Endothelial cell of umbilical vein (primary cell): ENCODE data around the gene SDHC.

ENCODE experiments used
- EZH2 ChIP-seq: IDR thresholded peaks from 2 replicates; pipeline ENCODE4 v1.6.1; 2012; ENCODE audit warnings: borderline replicate concordance, low read depth, mild to moderate bottlenecking, moderate library complexity, low read length, inconsistent platforms; ENCODE audit not compliant: severe bottlenecking
- FOS ChIP-seq: IDR thresholded peaks from 2 replicates; pipeline ENCODE4 v1.6.1; 2011; ENCODE audit warnings: mild to moderate bottlenecking, low read length, moderate library complexity, borderline replicate concordance; ENCODE audit not compliant: insufficient read depth
- GATA2 ChIP-seq: IDR thresholded peaks from 2 replicates; pipeline ENCODE4 v1.7.0; 2011; ENCODE audit warnings: low read depth, mild to moderate bottlenecking, moderate library complexity, mixed read lengths, low read length; ENCODE audit not compliant: insufficient read length, insufficient read depth
- JUN ChIP-seq: IDR thresholded peaks from 2 replicates; pipeline ENCODE4 v1.6.1; 2011; ENCODE audit warnings: borderline replicate concordance, low read depth; ENCODE audit not compliant: insufficient read length, insufficient read depth
- MYC ChIP-seq: IDR thresholded peaks from one replicate; pipeline ENCODE4 v1.6.1; 2011; ENCODE audit warnings: mild to moderate bottlenecking, low read depth, low read length
- POLR2A ChIP-seq: IDR thresholded peaks from 2 replicates; pipeline ENCODE4 v1.6.1; 2012; ENCODE audit warnings: low read depth, mild to moderate bottlenecking, control low read depth, low read length
- POLR2AphosphoS5 ChIP-seq: IDR thresholded peaks from 2 replicates; pipeline ENCODE4 v1.6.1; 2012; ENCODE audit warnings: low read depth, mild to moderate bottlenecking, control low read depth, low read length, moderate library complexity; ENCODE audit not compliant: insufficient read depth
- TF ChIP-seq, protein P1 (sequence below), 2 donors: IDR thresholded peaks; 1 replicate in 1 of 2; 2 replicates in 1 of 2; pipeline ENCODE4 v1.5.1; 2011; ENCODE audit warnings: low read length in 2 of 2, mild to moderate bottlenecking in 2 of 2, moderate library complexity in 2 of 2, control low read depth in 1 of 2, inconsistent platforms in 1 of 2, low read depth in 1 of 2; ENCODE audit not compliant: insufficient read depth in 1 of 2; ENCODE audit errors: extremely low read depth in 1 of 2
- TF ChIP-seq, protein P2 (sequence below): IDR thresholded peaks from 2 replicates; pipeline ENCODE4 v1.6.1; 2011; ENCODE audit not compliant: insufficient read depth, insufficient read length

DNA sequence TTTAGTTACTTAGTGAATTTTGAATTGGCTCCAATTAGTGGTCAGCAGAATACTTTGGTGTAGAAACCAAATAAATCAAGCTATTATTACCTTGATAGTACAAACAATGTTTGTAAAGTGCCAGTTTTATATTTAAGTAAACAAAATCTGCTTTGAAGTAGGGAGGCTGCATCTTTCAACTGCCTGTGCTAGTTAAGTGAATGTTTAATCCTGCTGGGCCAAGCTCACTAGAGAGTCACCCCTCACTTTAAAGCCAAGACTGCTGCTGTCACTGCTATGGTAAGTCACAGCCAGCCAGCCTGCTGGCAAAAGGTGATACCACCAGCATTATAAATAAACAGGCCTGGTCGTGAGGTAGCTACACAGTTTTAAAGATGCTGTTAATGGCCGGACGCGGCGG lies 63.8 kb downstream of the SDHC start:
- TF ChIP-seq POLR2A (no peak), POLR2AphosphoS5 (no peak), EZH2 (no peak), MYC (no peak), FOS (no peak), JUN (no peak), GATA2 (no peak)
- TF ChIP-seq, protein P1, sequence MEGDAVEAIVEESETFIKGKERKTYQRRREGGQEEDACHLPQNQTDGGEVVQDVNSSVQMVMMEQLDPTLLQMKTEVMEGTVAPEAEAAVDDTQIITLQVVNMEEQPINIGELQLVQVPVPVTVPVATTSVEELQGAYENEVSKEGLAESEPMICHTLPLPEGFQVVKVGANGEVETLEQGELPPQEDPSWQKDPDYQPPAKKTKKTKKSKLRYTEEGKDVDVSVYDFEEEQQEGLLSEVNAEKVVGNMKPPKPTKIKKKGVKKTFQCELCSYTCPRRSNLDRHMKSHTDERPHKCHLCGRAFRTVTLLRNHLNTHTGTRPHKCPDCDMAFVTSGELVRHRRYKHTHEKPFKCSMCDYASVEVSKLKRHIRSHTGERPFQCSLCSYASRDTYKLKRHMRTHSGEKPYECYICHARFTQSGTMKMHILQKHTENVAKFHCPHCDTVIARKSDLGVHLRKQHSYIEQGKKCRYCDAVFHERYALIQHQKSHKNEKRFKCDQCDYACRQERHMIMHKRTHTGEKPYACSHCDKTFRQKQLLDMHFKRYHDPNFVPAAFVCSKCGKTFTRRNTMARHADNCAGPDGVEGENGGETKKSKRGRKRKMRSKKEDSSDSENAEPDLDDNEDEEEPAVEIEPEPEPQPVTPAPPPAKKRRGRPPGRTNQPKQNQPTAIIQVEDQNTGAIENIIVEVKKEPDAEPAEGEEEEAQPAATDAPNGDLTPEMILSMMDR (IDR thresholded peaks at IDR 0.05; ENCODE audit: extremely low read depth in 1 of 2, insufficient read depth in 1 of 2, low read depth in 1 of 2, low read length in 2 of 2), result no peak
- TF ChIP-seq, protein P2, sequence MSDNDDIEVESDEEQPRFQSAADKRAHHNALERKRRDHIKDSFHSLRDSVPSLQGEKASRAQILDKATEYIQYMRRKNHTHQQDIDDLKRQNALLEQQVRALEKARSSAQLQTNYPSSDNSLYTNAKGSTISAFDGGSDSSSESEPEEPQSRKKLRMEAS, result no peak
